Hepatocyte (in vitro differentiated cells): Measurements from ENCODE around the gene DVL2. TPM values are rescaled to one million over a fixed set of nuclear protein-coding genes. Genes with fewer than 3 reads are reported as not detected.

Experiments used
- DNase-seq: peaks from one replicate; pipeline ENCODE4 v3.0.0-alpha.2; 2016; ENCODE audit warnings: low spot score
- H2AFZ ChIP-seq: fragments of 200-600 bp; sonication (generic); 2 replicates; pipeline ENCODE4 v1.6.0; 2016; ENCODE audit warnings: antibody characterized with exemption, mild to moderate bottlenecking
- H3K27ac ChIP-seq: fragments of 200-600 bp; sonication (generic); 2 replicates; pipeline ENCODE4 v1.5.1; 2016; ENCODE audit warnings: mild to moderate bottlenecking
- H3K27me3 ChIP-seq: fragments of 200-600 bp; sonication (generic); 2 replicates; pipeline ENCODE4 v1.6.1; 2016
- H3K36me3 ChIP-seq: fragments of 200-600 bp; sonication (generic); replicated peaks from 2 replicates; pipeline ENCODE4 v1.5.1; 2016; ENCODE audit warnings: low read depth; ENCODE audit not compliant: insufficient read depth
- H3K4me1 ChIP-seq: fragments of 200-600 bp; sonication (generic); 2 replicates; pipeline ENCODE4 v1.5.1; 2016; ENCODE audit warnings: mild to moderate bottlenecking, moderate library complexity; ENCODE audit not compliant: insufficient read depth
- H3K4me2 ChIP-seq: fragments of 200-600 bp; sonication (generic); 2 replicates; pipeline ENCODE4 v1.6.0; 2016
- H3K4me3 ChIP-seq: fragments of 200-600 bp; sonication (generic); 2 replicates; pipeline ENCODE4 v1.5.1; 2016; ENCODE audit warnings: mild to moderate bottlenecking
- H3K79me2 ChIP-seq: fragments of 200-600 bp; sonication (generic); 2 replicates; pipeline ENCODE4 v1.6.0; 2017; ENCODE audit warnings: mild to moderate bottlenecking
- H3K9me2 ChIP-seq: fragments of 200-600 bp; sonication (generic); replicated peaks from 2 replicates; pipeline ENCODE4 v1.6.0; 2017; ENCODE audit warnings: mild to moderate bottlenecking; ENCODE audit not compliant: insufficient read depth
- H3K9me3 ChIP-seq: fragments of 200-600 bp; sonication (generic); 2 replicates; pipeline ENCODE4 v1.5.1; 2016; ENCODE audit warnings: low read depth, mild to moderate bottlenecking
- H4K20me1 ChIP-seq: fragments of 200-600 bp; sonication (generic); 2 replicates; pipeline ENCODE4 v1.6.0; 2016; ENCODE audit warnings: mild to moderate bottlenecking; ENCODE audit not compliant: insufficient read depth, poor library complexity, severe bottlenecking
- CTCF ChIP-seq: fragments of 200-600 bp; sonication (generic); IDR thresholded peaks from 2 replicates; pipeline ENCODE4 v1.5.1; 2016; ENCODE audit warnings: antibody characterized with exemption, mild to moderate bottlenecking; ENCODE audit not compliant: poor library complexity
- EZH2 ChIP-seq: fragments of 200-600 bp; sonication (generic); IDR thresholded peaks from 2 replicates; pipeline ENCODE4 v1.6.1; 2016; ENCODE audit warnings: antibody characterized with exemption, mild to moderate bottlenecking, borderline replicate concordance
- EZH2phosphoT487 ChIP-seq: fragments of 200-600 bp; sonication (generic); IDR thresholded peaks from one replicate; pipeline ENCODE4 v1.6.1; 2018; ENCODE audit warnings: antibody characterized with exemption, mild to moderate bottlenecking, low read depth, moderate library complexity; ENCODE audit not compliant: unreplicated experiment, severe bottlenecking
- WGBS: methylation state at CpG from one replicate; pipeline ENCODE4 v1.1.6; 2016; ENCODE audit warnings: low lambda C conversion rate; ENCODE audit errors: missing lambda C conversion rate; 5-methylcytosine and 5-hydroxymethylcytosine counted together
- polyA plus RNA-seq: library from polyadenylated mRNA; unstranded; fragments of >200 nt; fragmentation: Nextera tagmentation; extraction: Ambion mirVana; gene quantifications from 2 replicates; pipeline ENCODE4 v1.2.1, GENCODE V29; 2016
- total RNA-seq: library from RNA; depleted of rRNA; stranded (reverse); fragments of >200 nt; gene quantifications from 2 replicates; pipeline ENCODE4 v1.2.3, GENCODE V29; 2014

DVL2 gene
- total and polyA plus RNA-seq, 2 experiments from 2014 or later, result 62.1 to 74.7 TPM

- H3K9me2 ChIP-seq, result no peaks in the 10 kb centered on the region
- no peaks in the 10 kb centered on the region for H3K9me3 ChIP-seq
- peaks cover 34% of the 10 kb centered on the region for H3K4me1 ChIP-seq
- no peak overlapping the region for H2AFZ ChIP-seq
- no peaks in the 10 kb centered on the region for H3K27me3 ChIP-seq
- peak overlapping the region; percentile 20 for H3K4me3 ChIP-seq
- H3K36me3 ChIP-seq, result no peaks in the 10 kb centered on the region
- H3K4me2 ChIP-seq, result peak overlapping the region; percentile 80
- TF ChIP-seq EZH2phosphoT487, result no peak
- TF ChIP-seq CTCF, result peak; percentile 52
- no peak for TF ChIP-seq EZH2
- peaks cover 12% of the 10 kb centered on the region for H4K20me1 ChIP-seq
- peak; percentile 99 for DNase-seq
- peak overlapping the region; percentile 75 for H3K27ac ChIP-seq
- peaks cover 60% of the 10 kb centered on the region for H3K79me2 ChIP-seq
- under 1% methylated on average over 40 of the region's 45 CpGs for WGBS
Observed at GRCh38 chr17:7214300-7215135, 19.8 kb downstream of the DVL2 start.

- peak overlapping the region; percentile 80 for H3K4me2 ChIP-seq
- no peaks in the 10 kb centered on the region for H3K36me3 ChIP-seq
- no peaks in the 10 kb centered on the region for H3K9me3 ChIP-seq
- no peak overlapping the region for H2AFZ ChIP-seq
- H3K27ac ChIP-seq, result peak overlapping the region; percentile 75
- peaks cover 54% of the 10 kb centered on the region for H3K79me2 ChIP-seq
- peak; percentile 92 for DNase-seq
- TF ChIP-seq EZH2phosphoT487, result no peak
- peak; percentile 57 for TF ChIP-seq CTCF
- no peak for TF ChIP-seq EZH2
- 5% methylated on average over 15 of the region's 15 CpGs for WGBS
- H3K9me2 ChIP-seq, result no peaks in the 10 kb centered on the region
- H3K27me3 ChIP-seq, result no peaks in the 10 kb centered on the region
- peak overlapping the region; percentile 17 for H3K4me3 ChIP-seq
- peaks cover 28% of the 10 kb centered on the region for H3K4me1 ChIP-seq
- H4K20me1 ChIP-seq, result peaks cover 12% of the 10 kb centered on the region
Observed at GRCh38 chr17:7213895-7214299, 20.4 kb downstream of the DVL2 start.

GRCh38 chr17:7211491-7212273 lies 22.6 kb downstream of the DVL2 start:
- no peaks in the 10 kb centered on the region for H3K36me3 ChIP-seq
- H4K20me1 ChIP-seq, result peaks cover 18% of the 10 kb centered on the region
- TF ChIP-seq EZH2, result no peak
- TF ChIP-seq EZH2phosphoT487, result no peak
- TF ChIP-seq CTCF, result no peak
- H3K27ac ChIP-seq, result no peak overlapping the region
- peak overlapping the region; percentile 67 for H3K4me2 ChIP-seq
- no peaks in the 10 kb centered on the region for H3K9me2 ChIP-seq
- WGBS, result 36% methylated on average over 18 of the region's 37 CpGs
- no peak overlapping the region for H3K4me3 ChIP-seq
- DNase-seq, result no peak
- H2AFZ ChIP-seq, result no peak overlapping the region
- H3K79me2 ChIP-seq, result peaks cover 40% of the 10 kb centered on the region
- H3K9me3 ChIP-seq, result no peaks in the 10 kb centered on the region
- H3K27me3 ChIP-seq, result no peaks in the 10 kb centered on the region
- peaks cover 14% of the 10 kb centered on the region for H3K4me1 ChIP-seq
